ENCODE measurements around the gene NT5DC1. TPM values are rescaled to one million over a fixed set of nuclear protein-coding genes. Genes with fewer than 3 reads are reported as not detected.

The NT5DC1 gene
- total and polyA plus RNA-seq, 3 donors from 2014 or later: 10.7 to 28.2 (median 22.8) TPM

DNA sequence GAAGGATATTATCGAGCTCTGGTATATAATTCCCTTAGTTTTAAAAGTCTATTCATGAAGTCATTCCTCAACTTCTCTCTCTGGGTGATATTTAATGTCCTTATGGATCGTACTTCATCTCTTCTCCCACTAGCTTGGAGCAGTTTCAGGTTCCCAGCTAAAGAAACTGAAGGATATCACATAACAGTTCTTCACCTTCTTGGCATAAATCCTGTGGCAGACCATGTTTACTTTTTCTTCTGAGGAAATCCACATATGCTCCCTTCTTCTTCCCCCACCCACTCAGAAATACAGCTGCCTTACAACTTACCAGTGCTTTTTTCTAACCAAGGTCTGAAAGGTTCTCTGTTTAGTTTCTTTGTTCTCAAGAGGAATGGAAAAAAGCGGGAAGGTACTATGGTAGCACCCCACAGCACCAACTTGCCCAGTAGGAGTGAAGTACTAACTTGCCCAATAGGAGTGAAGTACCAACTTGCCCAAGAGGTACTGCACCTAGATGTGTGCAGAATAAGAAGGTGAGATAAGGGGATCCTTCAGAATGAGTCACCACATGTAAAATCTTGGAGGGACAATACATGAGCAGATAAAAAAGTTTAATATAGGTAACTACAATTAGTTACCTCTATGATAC is 100.1 kb downstream of the NT5DC1 start:
- WGBS, 2 donors: 92 to 93% methylated on average over 3 of the region's 3 CpGs
- TF ChIP-seq, protein P1, sequence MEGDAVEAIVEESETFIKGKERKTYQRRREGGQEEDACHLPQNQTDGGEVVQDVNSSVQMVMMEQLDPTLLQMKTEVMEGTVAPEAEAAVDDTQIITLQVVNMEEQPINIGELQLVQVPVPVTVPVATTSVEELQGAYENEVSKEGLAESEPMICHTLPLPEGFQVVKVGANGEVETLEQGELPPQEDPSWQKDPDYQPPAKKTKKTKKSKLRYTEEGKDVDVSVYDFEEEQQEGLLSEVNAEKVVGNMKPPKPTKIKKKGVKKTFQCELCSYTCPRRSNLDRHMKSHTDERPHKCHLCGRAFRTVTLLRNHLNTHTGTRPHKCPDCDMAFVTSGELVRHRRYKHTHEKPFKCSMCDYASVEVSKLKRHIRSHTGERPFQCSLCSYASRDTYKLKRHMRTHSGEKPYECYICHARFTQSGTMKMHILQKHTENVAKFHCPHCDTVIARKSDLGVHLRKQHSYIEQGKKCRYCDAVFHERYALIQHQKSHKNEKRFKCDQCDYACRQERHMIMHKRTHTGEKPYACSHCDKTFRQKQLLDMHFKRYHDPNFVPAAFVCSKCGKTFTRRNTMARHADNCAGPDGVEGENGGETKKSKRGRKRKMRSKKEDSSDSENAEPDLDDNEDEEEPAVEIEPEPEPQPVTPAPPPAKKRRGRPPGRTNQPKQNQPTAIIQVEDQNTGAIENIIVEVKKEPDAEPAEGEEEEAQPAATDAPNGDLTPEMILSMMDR (IDR thresholded peaks at IDR 0.05): no peak
- no peak for TF ChIP-seq POLR2A (IDR thresholded peaks at IDR 0.05)
- Histone ChIP-seq H3K4me3 (no peak overlapping the region), H3K9me3 (no peaks in the 10 kb centered on the region), H3K36me3 (ENCODE audit: low read depth, missing control alignments) (no peaks in the 10 kb centered on the region), H3K27me3 (no peaks in the 10 kb centered on the region), H3K4me1 (no peaks in the 10 kb centered on the region), H3K27ac (no peak overlapping the region)
- intact Hi-C loops (cut with DNase I; ENCODE audit: low total_unique reads): no loop called here
- DNase-seq: no peak

DNA sequence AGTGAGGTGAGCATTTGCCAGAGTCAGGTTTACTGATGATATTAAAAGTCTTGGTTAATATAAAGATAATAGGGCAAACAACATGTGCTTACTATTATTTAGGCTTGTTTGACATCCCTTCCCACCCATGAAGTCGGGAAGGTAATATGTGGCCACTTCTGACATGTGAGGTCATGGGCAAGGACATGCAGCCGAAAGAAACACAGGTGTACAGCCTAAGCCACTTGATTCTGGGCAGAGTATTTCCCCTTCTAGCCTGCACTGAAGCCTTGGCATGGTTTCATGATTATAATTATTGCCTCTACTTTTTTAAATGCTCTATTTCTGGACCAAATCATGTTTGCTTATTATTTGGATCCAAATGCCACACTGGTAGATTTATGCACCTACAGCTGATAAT is 100.9 kb downstream of the NT5DC1 start:
- DNase-seq: no peak
- Histone ChIP-seq H3K4me3 (no peak overlapping the region), H3K4me1 (no peaks in the 10 kb centered on the region), H3K27me3 (no peaks in the 10 kb centered on the region), H3K9me3 (no peaks in the 10 kb centered on the region), H3K27ac (no peak overlapping the region), H3K36me3 (ENCODE audit: low read depth, missing control alignments) (no peaks in the 10 kb centered on the region)
- TF ChIP-seq POLR2A (IDR thresholded peaks at IDR 0.05): no peak
- TF ChIP-seq, protein P1 (IDR thresholded peaks at IDR 0.05): no peak
- 76 to 85% methylated on average over 2 of the region's 2 CpGs for WGBS, 2 donors
- intact Hi-C loops (cut with DNase I; ENCODE audit: low total_unique reads): no loop called here

DNA sequence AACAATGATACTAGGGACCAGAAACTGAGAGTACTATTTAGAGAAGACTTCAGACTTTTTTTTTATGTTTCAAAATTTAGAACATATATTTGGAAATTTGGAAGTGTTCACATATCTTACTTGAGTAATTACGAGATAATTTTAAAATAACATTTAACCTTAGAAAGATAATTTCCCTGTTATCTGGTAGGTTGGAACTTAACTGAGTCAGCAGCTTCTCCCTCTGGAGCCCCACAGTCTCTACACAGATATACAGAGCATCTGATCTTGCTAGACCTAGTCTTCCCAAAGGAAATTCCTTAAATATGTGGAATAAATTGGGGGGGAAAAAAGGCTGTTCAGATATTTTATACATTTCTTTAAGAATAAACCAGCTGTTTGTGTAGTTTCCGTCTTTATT is 104.6 kb downstream of the NT5DC1 start:
- WGBS, 2 donors: 60 to 69% methylated on average over 2 of the region's 2 CpGs
- H3K4me3 ChIP-seq: no peak overlapping the region
- H3K27me3 ChIP-seq: no peaks in the 10 kb centered on the region
- DNase-seq: no peak
- intact Hi-C loops (cut with DNase I; ENCODE audit: low total_unique reads): no loop called here
- H3K36me3 ChIP-seq (ENCODE audit: low read depth, missing control alignments): no peaks in the 10 kb centered on the region
- H3K4me1 ChIP-seq: no peaks in the 10 kb centered on the region
- TF ChIP-seq, protein P1 (IDR thresholded peaks at IDR 0.05): no peak
- TF ChIP-seq POLR2A (IDR thresholded peaks at IDR 0.05): no peak
- no peak overlapping the region for H3K27ac ChIP-seq
- no peaks in the 10 kb centered on the region for H3K9me3 ChIP-seq

DNA sequence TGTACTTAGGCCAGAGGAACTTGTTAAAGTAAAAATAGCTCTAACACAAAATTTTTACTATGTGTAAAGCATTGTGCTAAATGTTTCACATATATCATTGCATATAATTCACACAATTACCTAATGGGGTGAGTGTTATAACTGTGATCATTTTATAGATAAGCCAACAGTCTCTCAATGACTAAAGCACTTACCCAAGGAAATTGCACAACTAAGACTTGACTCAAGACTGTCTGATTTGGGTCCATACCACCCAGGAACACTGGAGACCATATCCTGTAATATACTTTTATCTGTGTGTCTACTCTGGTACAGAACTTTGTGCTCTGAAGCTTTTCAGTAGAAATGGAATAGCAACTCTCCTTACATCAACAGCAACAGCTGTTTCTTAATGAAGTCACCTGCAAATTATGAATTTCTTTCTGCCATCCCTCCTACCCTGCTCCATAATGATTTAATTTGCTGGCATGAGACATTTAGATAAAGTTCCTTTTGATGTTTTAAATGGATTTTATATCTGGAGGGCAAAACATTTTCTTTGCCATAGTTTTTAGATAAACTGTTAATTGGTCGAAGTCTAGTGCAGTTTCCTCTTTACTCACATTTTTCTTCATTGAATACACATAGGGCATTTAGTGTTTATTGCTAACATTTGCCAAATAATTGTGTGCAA is 105.7 kb downstream of the NT5DC1 start:
- H3K4me1 ChIP-seq: no peaks in the 10 kb centered on the region
- WGBS, 2 donors: 94 to 95% methylated on average over 1 of the region's 1 CpG
- no peak overlapping the region for H3K4me3 ChIP-seq
- H3K36me3 ChIP-seq (ENCODE audit: low read depth, missing control alignments): no peaks in the 10 kb centered on the region
- DNase-seq: no peak
- intact Hi-C loops (cut with DNase I; ENCODE audit: low total_unique reads): no loop called here
- TF ChIP-seq, protein P1 (IDR thresholded peaks at IDR 0.05): no peak
- TF ChIP-seq POLR2A (IDR thresholded peaks at IDR 0.05): no peak
- H3K9me3 ChIP-seq: no peaks in the 10 kb centered on the region
- H3K27ac ChIP-seq: no peak overlapping the region
- no peaks in the 10 kb centered on the region for H3K27me3 ChIP-seq
